Lower lobe of right lung (tissue), 2 donors: Measurements from ENCODE around the gene CABLES2. TPM values are rescaled to one million over a fixed set of nuclear protein-coding genes. Genes with fewer than 3 reads are reported as not detected.

ENCODE experiments used
- ATAC-seq, 2 donors: fragments of 200-7000 bp; cut with Tn5 transposase; one replicate each; pipeline ENCODE4 v1.9.1; 2020 to 2022; ENCODE audit warnings: mild to moderate bottlenecking in 2 of 2, moderate library complexity in 2 of 2
- DNase-seq: peaks from one replicate; pipeline ENCODE4 v3.0.0-alpha.2; 2020
- H3K27ac ChIP-seq: fragments of 200-600 bp; one replicate; pipeline ENCODE4 v1.8.0; 2022
- H3K27me3 ChIP-seq: fragments of 200-600 bp; one replicate; pipeline ENCODE4 v1.8.0; 2022; ENCODE audit warnings: low read depth
- H3K36me3 ChIP-seq: fragments of 200-600 bp; one replicate; pipeline ENCODE4 v1.8.0; 2022; ENCODE audit warnings: mild to moderate bottlenecking
- H3K4me1 ChIP-seq: fragments of 200-600 bp; one replicate; pipeline ENCODE4 v1.8.0; 2022
- H3K4me3 ChIP-seq: fragments of 200-600 bp; one replicate; pipeline ENCODE4 v1.8.0; 2022; ENCODE audit warnings: mild to moderate bottlenecking
- H3K9me3 ChIP-seq: fragments of 200-600 bp; one replicate; pipeline ENCODE4 v1.8.0; 2022
- CTCF ChIP-seq: fragments of 200-600 bp; IDR thresholded peaks from one replicate; pipeline ENCODE4 v1.8.0; 2022; ENCODE audit warnings: antibody characterized with exemption, mild to moderate bottlenecking
- intact Hi-C: fragments of 100-400 bp; cut with DNase I; formaldehyde crosslinking; loops from one replicate; pipeline ENCODE4 v1.11.0; 2022
- total RNA-seq: library from RNA; stranded (reverse); fragmentation: NEBNext Ultra II Directional; extraction: Animal tissue kit (Norgen Biotek cat#: 25700); gene quantifications from one replicate; pipeline ENCODE4 v1.2.1, GENCODE V29; 2021
- donor health status: DM: no; HTN: yes; CAD: no; lungs with severe emphysema.

Gene CABLES2
- total RNA-seq, 1 donor from 2014 or later, result 4.5 TPM

GRCh38 chr20:62371588-62372041 is 35.5 kb downstream of the CABLES2 start:
- Histone ChIP-seq H3K27ac (no peak overlapping the region), H3K4me1 (peaks cover 66% of the 10 kb centered on the region), H3K27me3 (peaks cover 11% of the 10 kb centered on the region), H3K36me3 (no peaks in the 10 kb centered on the region), H3K4me3 (no peak overlapping the region), H3K9me3 (no peaks in the 10 kb centered on the region)
- ATAC-seq, result no peak
- no peak for TF ChIP-seq CTCF
- intact Hi-C loops, result no loop called here
- DNase-seq, result no peak

- Histone ChIP-seq H3K9me3 (no peaks in the 10 kb centered on the region), H3K36me3 (no peaks in the 10 kb centered on the region), H3K27ac (peak overlapping the region; percentile 37), H3K4me1 (peaks cover 64% of the 10 kb centered on the region), H3K4me3 (no peak overlapping the region), H3K27me3 (peaks cover 11% of the 10 kb centered on the region)
- ATAC-seq (peak; percentile 7 to 16), DNase-seq (peak; percentile 78)
- TF ChIP-seq CTCF, result no peak
- intact Hi-C loops, result no loop called here
Measured at GRCh38 chr20:62370807-62371587, 36.1 kb downstream of the CABLES2 start.

GRCh38 chr20:62370115-62370806 is 36.8 kb downstream of the CABLES2 start:
- intact Hi-C loops, result no loop called here
- ATAC-seq (no peak), DNase-seq (no peak)
- Histone ChIP-seq H3K4me3 (no peak overlapping the region), H3K4me1 (peaks cover 64% of the 10 kb centered on the region), H3K36me3 (no peaks in the 10 kb centered on the region), H3K9me3 (no peaks in the 10 kb centered on the region), H3K27me3 (peaks cover 11% of the 10 kb centered on the region), H3K27ac (peak overlapping the region; percentile 37)
- no peak for TF ChIP-seq CTCF

GRCh38 chr20:62369815-62370114 is 37.3 kb downstream of the CABLES2 start:
- no peak for TF ChIP-seq CTCF
- ATAC-seq, result no peak
- H3K4me1 ChIP-seq, result peaks cover 64% of the 10 kb centered on the region

GRCh38 chr20:62368976-62369814 is 37.9 kb downstream of the CABLES2 start:
- peaks cover 11% of the 10 kb centered on the region for H3K27me3 ChIP-seq
- peak overlapping the region; percentile 37 for H3K27ac ChIP-seq
- peaks cover 64% of the 10 kb centered on the region for H3K4me1 ChIP-seq
- intact Hi-C loops, result no loop called here
- H3K36me3 ChIP-seq, result no peaks in the 10 kb centered on the region
- H3K4me3 ChIP-seq, result peak overlapping the region; percentile 70
- DNase-seq (no peak), ATAC-seq (no peak)
- peak; percentile 46 for TF ChIP-seq CTCF
- no peaks in the 10 kb centered on the region for H3K9me3 ChIP-seq

More at GRCh38 chr20:62369815-62370114, 37.3 kb downstream of the CABLES2 start:
- peak overlapping the region; percentile 37 for H3K27ac ChIP-seq
- no peaks in the 10 kb centered on the region for H3K36me3 ChIP-seq
- no peaks in the 10 kb centered on the region for H3K9me3 ChIP-seq
- DNase-seq, result no peak
- intact Hi-C loops, result no loop called here
- no peak overlapping the region for H3K4me3 ChIP-seq
- H3K27me3 ChIP-seq, result peaks cover 11% of the 10 kb centered on the region
